22Rv1 (cell line): Measurements from ENCODE around the gene DENND1A.

Experiments
- ZFX ChIP-seq: fragments of 450-650 bp; IDR thresholded peaks from 2 replicates; pipeline ENCODE4 v1.6.1; 2017; ENCODE audit warnings: antibody characterized with exemption, borderline replicate concordance
- TF ChIP-seq, protein P1 (sequence below): fragments of 450-650 bp; IDR thresholded peaks from 2 replicates; pipeline ENCODE4 v1.5.1; 2017; ENCODE audit warnings: mild to moderate bottlenecking

DNA sequence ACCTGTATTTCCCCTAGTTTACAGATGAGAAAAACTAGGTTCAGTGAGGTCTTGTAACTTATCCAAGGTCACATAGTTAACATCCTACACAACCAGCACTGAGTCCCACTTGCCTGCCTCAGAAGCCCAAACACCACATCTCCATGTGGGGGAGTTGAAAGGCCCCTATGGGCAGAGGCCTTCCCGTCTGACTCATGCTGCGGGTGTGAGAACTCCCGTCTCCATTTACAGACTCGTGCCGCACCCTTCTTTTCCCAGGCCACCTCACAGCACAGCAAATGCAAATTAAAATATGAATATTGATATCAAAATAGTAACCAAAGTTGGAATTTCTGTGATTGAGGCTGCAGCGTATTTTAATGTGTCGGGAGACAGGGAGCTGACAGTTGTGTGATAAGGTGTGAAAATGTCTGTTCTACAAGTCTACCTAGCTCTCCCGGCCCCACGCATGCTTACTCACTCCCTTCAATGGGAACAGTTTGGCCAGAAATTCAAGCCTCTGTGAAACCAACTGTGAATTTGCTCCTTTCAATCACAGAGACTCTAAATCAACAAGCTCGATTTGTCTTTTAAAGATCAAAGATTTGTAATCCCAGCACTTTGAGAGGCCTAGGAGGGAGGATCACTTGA is 483.8 kb downstream of the DENND1A start:
- TF ChIP-seq, protein P1, sequence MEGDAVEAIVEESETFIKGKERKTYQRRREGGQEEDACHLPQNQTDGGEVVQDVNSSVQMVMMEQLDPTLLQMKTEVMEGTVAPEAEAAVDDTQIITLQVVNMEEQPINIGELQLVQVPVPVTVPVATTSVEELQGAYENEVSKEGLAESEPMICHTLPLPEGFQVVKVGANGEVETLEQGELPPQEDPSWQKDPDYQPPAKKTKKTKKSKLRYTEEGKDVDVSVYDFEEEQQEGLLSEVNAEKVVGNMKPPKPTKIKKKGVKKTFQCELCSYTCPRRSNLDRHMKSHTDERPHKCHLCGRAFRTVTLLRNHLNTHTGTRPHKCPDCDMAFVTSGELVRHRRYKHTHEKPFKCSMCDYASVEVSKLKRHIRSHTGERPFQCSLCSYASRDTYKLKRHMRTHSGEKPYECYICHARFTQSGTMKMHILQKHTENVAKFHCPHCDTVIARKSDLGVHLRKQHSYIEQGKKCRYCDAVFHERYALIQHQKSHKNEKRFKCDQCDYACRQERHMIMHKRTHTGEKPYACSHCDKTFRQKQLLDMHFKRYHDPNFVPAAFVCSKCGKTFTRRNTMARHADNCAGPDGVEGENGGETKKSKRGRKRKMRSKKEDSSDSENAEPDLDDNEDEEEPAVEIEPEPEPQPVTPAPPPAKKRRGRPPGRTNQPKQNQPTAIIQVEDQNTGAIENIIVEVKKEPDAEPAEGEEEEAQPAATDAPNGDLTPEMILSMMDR: no peak
- TF ChIP-seq ZFX: no peak
